ENCODE results near the gene ZBTB7A.

- TF ChIP-seq POLR2A (IDR thresholded peaks at IDR 0.05) (no peak), CTCF (IDR thresholded peaks at IDR 0.05) (no peak)
These were observed 47.1 kb downstream of the ZBTB7A start for GRCh38 chr19:4019578-4019977.
